Measurements from ENCODE around the gene EXD3.
"Not testable (repeated sequence)": the region's sequence is repeated elsewhere in the genome, so short reads cannot be mapped to it uniquely, and the experiment has no call there.

EXD3 gene

GRCh38 chr9:137348769-137349470 is 74.0 kb downstream of the EXD3 start:
- H3K27ac ChIP-seq = no peak overlapping the region
- peaks cover 23 to 36% (median 26%) of the 10 kb centered on the region in 11 experiments for H3K9me3 ChIP-seq (replicated peaks in 1 of 11)
- H3K4me1 ChIP-seq = no peaks in the 10 kb centered on the region
- H3K9ac ChIP-seq = no peak overlapping the region
- peaks cover 12 to 29% (median 18%) of the 10 kb centered on the region in 11 experiments; a peak in 16 of 22 replicates for H3K36me3 ChIP-seq
- no peak overlapping the region for H3K4me3 ChIP-seq
- no peak for TF ChIP-seq Cebpa-rat (IDR thresholded peaks at IDR 0.05)
- no peak overlapping the region for H3K4me2 ChIP-seq
- H3K27me3 ChIP-seq = no peaks in the 10 kb centered on the region
- no peaks in the 10 kb centered on the region for H4K20me1 ChIP-seq

- Histone ChIP-seq H4K20me1 (no peaks in the 10 kb centered on the region), H3K4me2 (no peak overlapping the region), H3K9ac (no peak overlapping the region), H3K4me1 (no peaks in the 10 kb centered on the region), H3K4me3 (no peak overlapping the region), H3K27ac (no peak overlapping the region), H3K9me3 (replicated peaks in 1 of 11) (peaks cover 23 to 36% (median 28%) of the 10 kb centered on the region in 11 experiments), H3K36me3 (peaks cover 12 to 29% (median 18%) of the 10 kb centered on the region in 11 experiments; a peak in 16 of 22 replicates), H3K27me3 (no peaks in the 10 kb centered on the region)
- no peak for TF ChIP-seq Cebpa-rat (IDR thresholded peaks at IDR 0.05)
Observed at GRCh38 chr9:137347928-137348327, 75.0 kb downstream of the EXD3 start.

GRCh38 chr9:137342482-137342881 is 80.5 kb downstream of the EXD3 start:
- Histone ChIP-seq H4K20me1 (no peaks in the 10 kb centered on the region), H3K4me1 (peaks cover 10 to 38% (median 28%) of the 10 kb centered on the region in 10 experiments; a peak in 19 of 20 replicates), H3K27ac (no peak overlapping the region), H3K36me3 (peaks cover 11 to 15% (median 12%) of the 10 kb centered on the region in 11 experiments; a peak in 16 of 22 replicates), H3K9me3 (replicated peaks in 1 of 11) (peaks cover 20 to 30% (median 28%) of the 10 kb centered on the region in 11 experiments), H3K9ac (no peak overlapping the region), H3K27me3 (peaks cover 0 to 6% (median 0%) of the 10 kb centered on the region in 11 experiments; a peak in 2 of 22 replicates), H3K4me2 (no peak overlapping the region), H3K4me3 (no peak overlapping the region)
- TF ChIP-seq Cebpa-rat (IDR thresholded peaks at IDR 0.05) = no peak

GRCh38 chr9:137341227-137341626 is 81.7 kb downstream of the EXD3 start:
- TF ChIP-seq Cebpa-rat (IDR thresholded peaks at IDR 0.05) = no peak
- no peak overlapping the region for H3K4me3 ChIP-seq
- peaks cover 0 to 6% (median 3%) of the 10 kb centered on the region in 11 experiments; a peak in 13 of 22 replicates for H3K36me3 ChIP-seq
- peaks cover 0 to 6% (median 0%) of the 10 kb centered on the region in 11 experiments; a peak in 2 of 22 replicates for H3K27me3 ChIP-seq
- H4K20me1 ChIP-seq = no peaks in the 10 kb centered on the region
- H3K4me2 ChIP-seq = peak overlapping the region in 9 of 11 experiments; percentile 4 to 64 (median 34); a peak in 14 of 22 replicates
- peaks cover 22 to 30% (median 28%) of the 10 kb centered on the region in 11 experiments for H3K9me3 ChIP-seq (replicated peaks in 1 of 11)
- no peak overlapping the region for H3K27ac ChIP-seq
- H3K9ac ChIP-seq = no peak overlapping the region
- peaks cover 10 to 38% (median 28%) of the 10 kb centered on the region in 10 experiments; a peak in 19 of 20 replicates for H3K4me1 ChIP-seq

GRCh38 chr9:137339908-137340462 is 83.0 kb downstream of the EXD3 start:
- peaks cover 0 to 14% (median 8%) of the 10 kb centered on the region in 11 experiments; a peak in 12 of 22 replicates for H3K36me3 ChIP-seq
- not testable (repeated sequence) for H3K27ac ChIP-seq, H3K27me3 ChIP-seq, H3K9ac ChIP-seq, H4K20me1 ChIP-seq, H3K4me3 ChIP-seq
- H3K4me1 ChIP-seq = peaks cover 10 to 38% (median 28%) of the 10 kb centered on the region in 10 experiments; a peak in 19 of 20 replicates
- H3K9me3 ChIP-seq (replicated peaks in 1 of 11) = peaks cover 32 to 39% (median 34%) of the 10 kb centered on the region in 11 experiments
- peak overlapping the region in 4 of 11 experiments; percentile 65 to 74 (median 69); a peak in 2 of 22 replicates for H3K4me2 ChIP-seq

- peaks cover 0 to 13% (median 8%) of the 10 kb centered on the region in 11 experiments; a peak in 12 of 22 replicates for H3K36me3 ChIP-seq
- TF ChIP-seq Cebpa-rat (IDR thresholded peaks at IDR 0.05) = no peak
- H3K9me3 ChIP-seq (replicated peaks in 1 of 11) = peaks cover 32 to 39% (median 34%) of the 10 kb centered on the region in 11 experiments
- H3K4me1 ChIP-seq = peaks cover 10 to 38% (median 28%) of the 10 kb centered on the region in 10 experiments; a peak in 19 of 20 replicates
- no peaks in the 10 kb centered on the region for H4K20me1 ChIP-seq
- peak overlapping the region in 4 of 11 experiments; percentile 7 to 49 (median 38); a peak in 3 of 22 replicates for H3K9ac ChIP-seq
- H3K4me3 ChIP-seq = no peak overlapping the region
- H3K27ac ChIP-seq = peak overlapping the region in 4 of 11 experiments; percentile 14 to 43 (median 22); a peak in 4 of 22 replicates
- peak overlapping the region; percentile 25 to 74 (median 60); a peak in 21 of 22 replicates for H3K4me2 ChIP-seq
- H3K27me3 ChIP-seq = peaks cover 0 to 6% (median 0%) of the 10 kb centered on the region in 11 experiments; a peak in 2 of 22 replicates
Observed at GRCh38 chr9:137339045-137339907, 83.7 kb downstream of the EXD3 start.

- H3K27me3 ChIP-seq = no peaks in the 10 kb centered on the region
- no peak for TF ChIP-seq Cebpa-rat (IDR thresholded peaks at IDR 0.05)
- no peak overlapping the region for H3K27ac ChIP-seq
- peaks cover 10 to 34% (median 27%) of the 10 kb centered on the region in 10 experiments; a peak in 19 of 20 replicates for H3K4me1 ChIP-seq
- no peak overlapping the region for H3K9ac ChIP-seq
- peaks cover 0 to 11% (median 8%) of the 10 kb centered on the region in 11 experiments; a peak in 11 of 22 replicates for H3K36me3 ChIP-seq
- H3K4me2 ChIP-seq = no peak overlapping the region
- H3K9me3 ChIP-seq (replicated peaks in 1 of 11) = peaks cover 23 to 35% (median 32%) of the 10 kb centered on the region in 11 experiments
- H3K4me3 ChIP-seq = no peak overlapping the region
- H4K20me1 ChIP-seq = no peaks in the 10 kb centered on the region
Observed at GRCh38 chr9:137336735-137337134, 86.2 kb downstream of the EXD3 start.

- no peak overlapping the region for H3K27ac ChIP-seq
- H3K9ac ChIP-seq = no peak overlapping the region
- TF ChIP-seq Cebpa-rat (IDR thresholded peaks at IDR 0.05) = no peak
- no peak overlapping the region for H3K4me3 ChIP-seq
- no peaks in the 10 kb centered on the region for H4K20me1 ChIP-seq
- peaks cover 0 to 11% (median 8%) of the 10 kb centered on the region in 11 experiments; a peak in 11 of 22 replicates for H3K36me3 ChIP-seq
- 0 out of 20 replicates have a peak, but pooled peaks cover 0 to 2% (median 0%) of the 10 kb centered on the region in 10 experiments for H3K4me1 ChIP-seq
- H3K9me3 ChIP-seq (replicated peaks in 1 of 11) = peaks cover 23 to 48% (median 44%) of the 10 kb centered on the region in 11 experiments
- no peaks in the 10 kb centered on the region for H3K27me3 ChIP-seq
- no peak overlapping the region for H3K4me2 ChIP-seq
Observed at GRCh38 chr9:137333016-137333671, 89.8 kb downstream of the EXD3 start.
